NCI-H446 (cell line): ENCODE measurements around the gene MAP2K5.

ENCODE experiments used
- DNase-seq, 2 experiments: peaks; one replicate each; lab custom pipeline; 2025; lab: John Stamatoyannopoulos, UW

Gene MAP2K5

DNA sequence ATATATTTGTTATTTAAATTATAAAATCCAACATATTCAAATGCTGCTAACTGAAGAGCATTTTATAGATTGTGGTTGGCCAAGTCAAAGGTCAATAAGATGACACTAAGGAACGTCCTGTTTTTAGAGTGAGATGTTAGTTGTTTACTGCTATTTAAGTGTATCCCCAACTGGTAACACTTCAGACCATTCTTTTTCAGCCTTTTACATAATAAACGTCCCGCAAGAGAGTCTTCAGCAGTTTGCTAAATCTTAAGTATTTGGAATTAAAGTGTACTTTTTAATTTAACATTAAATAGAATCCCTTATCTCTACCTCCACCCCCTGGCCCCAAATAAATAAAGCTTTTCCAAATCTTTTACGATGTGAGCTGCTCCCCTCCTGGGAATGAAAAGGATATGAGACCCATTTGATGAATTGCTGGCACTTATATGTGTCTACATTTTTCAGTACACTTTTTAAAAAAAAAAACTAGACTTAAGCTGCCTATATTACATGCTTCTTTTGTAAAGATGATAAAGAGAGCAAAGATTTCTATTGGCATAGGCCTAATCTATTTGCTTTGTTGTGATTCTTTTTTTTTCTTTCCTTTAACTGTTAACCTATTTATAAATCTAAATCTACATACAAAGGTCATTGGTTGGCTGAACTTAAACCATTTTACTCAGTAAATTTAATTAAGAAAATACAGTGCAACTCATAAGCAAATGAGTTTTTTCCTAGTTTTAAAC lies 181.0 kb downstream of the MAP2K5 start:
- no peak for DNase-seq

- peak in 1 of 2 experiments; percentile 4 for DNase-seq
Measured at GRCh38 chr15:67724691-67725375, 182.3 kb downstream of the MAP2K5 start.

DNA sequence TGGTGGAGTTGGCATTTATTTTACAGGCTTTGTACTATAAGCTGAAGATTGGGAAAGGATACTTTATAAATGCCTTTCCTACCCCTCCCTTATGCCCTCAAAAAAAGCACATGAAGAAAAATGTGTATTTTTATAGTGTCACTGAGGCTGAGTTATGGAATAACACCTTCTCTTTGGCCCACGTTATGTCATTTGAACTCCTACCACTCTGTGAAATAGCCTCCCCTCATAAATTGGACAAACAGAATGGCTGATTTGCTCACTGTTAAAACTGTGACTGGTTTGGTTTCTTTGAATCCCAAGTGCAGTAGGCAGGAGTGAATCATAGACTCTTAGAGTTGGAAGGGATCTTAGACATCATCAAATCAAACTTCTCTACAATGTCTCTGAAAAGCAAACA lies 187.6 kb downstream of the MAP2K5 start:
- no peak for DNase-seq

GRCh38 chr15:67731112-67731721 lies 188.7 kb downstream of the MAP2K5 start:
- no peak for DNase-seq

DNA sequence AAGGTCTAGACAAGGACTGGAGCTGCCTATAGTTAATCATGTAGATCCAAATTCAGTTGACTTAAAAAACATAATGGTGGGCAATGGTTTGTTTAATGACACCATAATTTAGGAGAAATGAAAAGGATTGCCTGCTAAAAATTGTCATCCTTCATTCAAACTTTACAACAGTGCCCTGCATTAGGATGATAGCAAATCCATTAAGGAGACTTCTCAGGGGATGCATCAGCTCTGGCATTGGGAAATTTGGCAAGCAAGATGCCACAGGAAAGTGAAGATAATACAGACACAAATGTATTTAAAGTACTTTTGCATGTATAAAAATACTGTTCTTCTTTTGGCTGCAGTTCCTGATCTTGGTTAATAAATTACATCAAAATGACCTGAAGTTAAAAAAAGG lies 189.7 kb downstream of the MAP2K5 start:
- no peak for DNase-seq

GRCh38 chr15:67732671-67733374 lies 190.3 kb downstream of the MAP2K5 start:
- no peak for DNase-seq

- no peak for DNase-seq
Measured at GRCh38 chr15:67735896-67736295, 193.4 kb downstream of the MAP2K5 start.

- no peak for DNase-seq
Measured at GRCh38 chr15:67736810-67737209, 194.3 kb downstream of the MAP2K5 start.

DNA sequence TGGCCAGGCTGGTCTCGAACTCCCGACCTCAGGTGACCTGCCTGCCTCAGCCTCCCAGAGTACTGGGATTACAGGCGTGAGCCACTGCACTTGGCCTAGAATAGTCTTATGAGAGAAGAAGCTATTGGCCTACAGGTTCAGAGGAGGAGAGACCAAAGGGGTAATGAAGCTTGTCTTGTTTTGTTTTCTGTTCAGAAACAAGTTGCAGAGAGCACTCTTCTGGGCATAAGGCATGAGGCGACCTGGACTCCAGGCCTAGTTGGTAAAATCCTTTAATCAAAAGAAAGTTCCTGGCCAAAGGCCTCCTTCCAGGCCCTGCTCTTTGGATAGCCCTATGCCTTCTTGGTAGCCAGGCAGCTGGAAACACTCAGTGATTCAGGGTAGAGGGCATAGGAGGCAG lies 195.6 kb downstream of the MAP2K5 start:
- no peak for DNase-seq

- DNase-seq, result no peak
Measured at GRCh38 chr15:67740405-67740804, 197.9 kb downstream of the MAP2K5 start.

GRCh38 chr15:67741308-67741707 lies 198.8 kb downstream of the MAP2K5 start:
- no peak for DNase-seq

GRCh38 chr15:67743558-67743957 lies 201.1 kb downstream of the MAP2K5 start:
- DNase-seq, result no peak

- DNase-seq, result no peak
Measured at GRCh38 chr15:67744331-67745072, 202.0 kb downstream of the MAP2K5 start.

DNA sequence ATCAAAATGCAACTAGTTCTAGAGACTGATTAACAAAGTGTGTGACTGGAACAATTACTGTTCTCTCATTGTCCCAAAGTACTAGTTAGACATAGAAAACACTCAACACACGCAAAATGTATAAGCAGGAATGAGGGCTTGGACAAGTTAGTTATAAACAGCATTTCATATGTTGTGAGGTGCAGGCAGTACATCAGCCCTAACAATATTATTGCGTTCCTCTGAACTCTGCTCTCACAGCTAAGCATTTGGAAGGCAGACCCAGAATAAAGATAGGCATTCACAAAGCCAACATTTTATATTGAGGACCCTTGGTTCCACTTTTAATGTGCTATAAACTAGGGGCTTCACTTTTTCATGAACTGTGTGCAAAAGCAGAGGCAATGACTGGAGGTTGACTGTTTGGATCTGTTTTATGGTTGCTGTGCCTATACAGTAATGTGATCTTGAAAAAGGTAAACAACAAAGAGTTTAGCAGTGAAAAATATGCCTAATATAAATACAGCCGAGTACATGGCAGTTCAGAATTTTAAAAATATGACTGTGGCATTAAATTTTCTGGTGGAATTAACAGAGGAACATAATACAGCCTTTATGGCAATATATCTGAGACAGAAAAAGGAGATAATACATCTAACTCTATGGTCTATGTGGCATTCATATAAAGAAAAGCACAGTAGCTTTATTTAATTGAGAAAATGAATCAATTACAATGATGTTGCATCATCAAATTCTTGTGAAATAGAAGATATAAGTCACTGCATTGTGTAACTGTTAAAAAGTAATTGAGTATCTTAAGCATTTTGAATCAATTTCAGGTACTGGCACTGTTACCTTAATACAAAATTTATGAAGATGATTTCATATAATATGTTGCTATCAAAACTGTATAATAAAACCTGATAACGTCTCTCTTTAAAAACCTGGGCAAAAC lies 202.8 kb downstream of the MAP2K5 start:
- no peak for DNase-seq

GRCh38 chr15:67746022-67746421 lies 203.5 kb downstream of the MAP2K5 start:
- no peak for DNase-seq

DNA sequence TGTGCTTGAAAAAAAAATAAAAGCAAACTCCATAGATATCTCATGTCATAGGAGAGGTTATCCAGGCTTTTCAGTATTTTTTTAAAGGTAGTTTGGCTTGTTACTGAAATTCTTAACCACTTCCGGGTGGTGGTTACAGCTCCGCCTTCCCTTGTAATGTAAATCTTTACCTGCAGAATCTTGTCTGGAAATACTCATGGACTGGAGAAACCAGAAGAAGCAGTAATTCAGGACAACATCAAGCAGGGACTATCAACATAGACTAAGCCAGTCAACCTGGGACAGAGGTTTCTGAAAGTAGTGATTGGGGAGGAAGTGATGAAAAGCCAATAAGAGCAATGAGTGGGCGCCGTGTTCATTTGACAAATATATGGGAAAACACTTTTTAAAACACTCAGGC lies 203.9 kb downstream of the MAP2K5 start:
- DNase-seq, result no peak

DNA sequence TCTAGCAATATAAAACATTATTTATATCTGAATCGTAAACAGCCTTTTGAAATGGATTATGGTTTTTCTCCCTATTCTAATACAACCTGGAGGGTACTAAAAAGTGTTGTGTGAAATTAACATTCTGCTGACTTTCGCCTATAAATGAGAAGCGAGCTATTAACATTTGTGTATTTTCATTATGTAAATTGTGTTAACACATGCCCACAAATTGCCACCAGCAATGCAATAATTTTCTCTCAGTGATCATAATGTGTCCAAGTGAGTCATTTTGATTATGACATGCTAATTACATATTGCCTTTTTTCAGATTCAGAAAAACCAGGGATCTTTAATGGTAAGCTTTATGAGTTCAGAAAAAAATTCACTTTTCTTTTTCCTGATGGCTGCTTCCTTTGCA lies 205.4 kb downstream of the MAP2K5 start:
- DNase-seq, result no peak

DNA sequence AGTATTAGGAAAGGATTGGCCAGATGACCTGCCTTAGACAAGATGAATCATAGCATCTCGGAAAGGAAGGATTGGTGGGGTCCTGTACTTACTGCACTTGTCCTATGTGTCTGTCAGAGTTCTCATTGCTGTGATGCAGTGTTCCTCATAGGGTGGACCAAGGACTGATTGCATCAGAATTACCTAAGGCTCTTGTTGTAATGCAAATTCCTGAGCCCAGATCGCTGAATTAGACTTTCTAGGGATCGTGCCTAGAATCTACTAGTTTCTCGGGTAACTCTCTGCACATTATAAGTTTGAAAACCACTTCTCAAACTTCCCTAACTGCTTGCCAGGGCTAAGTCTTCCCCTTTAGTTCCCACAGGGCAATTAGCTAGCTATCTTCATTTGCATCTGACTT lies 207.9 kb downstream of the MAP2K5 start:
- DNase-seq, result no peak

DNA sequence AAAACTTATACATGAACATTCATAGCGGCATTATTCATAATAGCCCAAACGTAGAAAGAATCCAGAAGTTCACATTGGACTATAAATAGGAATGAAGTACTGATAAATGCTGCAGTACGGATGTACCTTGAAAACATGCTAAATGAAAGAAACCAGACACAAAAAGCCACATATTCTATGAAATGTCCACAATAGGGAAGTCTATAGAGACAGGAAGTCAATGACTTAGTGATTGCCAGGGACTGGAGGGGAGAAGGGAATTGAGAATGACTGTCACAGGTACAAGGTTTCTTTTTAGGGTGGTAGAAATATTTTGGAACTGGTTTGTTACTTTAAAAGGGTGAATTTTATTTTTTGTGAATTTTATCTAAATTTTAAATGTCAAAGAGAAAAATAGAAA lies 211.4 kb downstream of the MAP2K5 start:
- DNase-seq, result no peak

DNA sequence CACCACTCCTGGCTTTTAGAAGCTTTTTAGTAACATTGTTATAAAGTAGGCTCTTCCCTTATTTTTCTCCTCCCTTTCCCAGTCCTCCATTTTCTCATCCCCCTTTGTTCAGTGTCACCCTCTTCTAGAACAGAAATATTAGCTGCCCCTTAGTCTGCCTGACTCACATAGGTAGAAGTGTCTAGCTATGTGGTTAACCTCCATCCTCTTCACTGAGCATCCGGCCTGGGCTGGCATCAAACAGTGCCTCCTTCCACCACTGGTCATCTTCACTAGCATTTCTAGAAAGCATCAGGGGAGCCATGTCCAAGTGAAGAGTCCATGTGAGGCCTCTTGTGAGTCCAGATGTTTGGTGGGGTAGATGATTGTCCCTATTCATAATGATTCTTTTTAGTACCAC lies 212.8 kb downstream of the MAP2K5 start:
- no peak for DNase-seq

- DNase-seq, result no peak
Measured at GRCh38 chr15:67755936-67756335, 213.4 kb downstream of the MAP2K5 start.
